Astrocyte of the spinal cord (primary cell): ENCODE measurements around the gene BTBD6.

Experiments
- DNase-seq: peaks from one replicate; pipeline ENCODE4 v3.0.0; 2011; ENCODE audit warnings: low read depth, low spot score
- H3K4me3 ChIP-seq: 2 replicates; pipeline ENCODE4 v1.5.1; 2011; ENCODE audit warnings: low read depth, mild to moderate bottlenecking, low read length, moderate library complexity
- in situ Hi-C: cut with HindIII; loops from 2 replicates; pipeline ENCODE4 v1.10.0; 2017; ENCODE audit warnings: low sequenced_read_pairs
- TF ChIP-seq, protein P1 (sequence below): IDR thresholded peaks from 2 replicates; pipeline ENCODE4 v1.5.1; 2012; ENCODE audit warnings: low read depth, mild to moderate bottlenecking, low read length, inconsistent platforms

Gene BTBD6

GRCh38 chr14:105252552-105253328, 4.4 kb downstream of the BTBD6 start:
- no peak for DNase-seq
- in situ Hi-C loops, result no loop called here
- TF ChIP-seq, protein P1, sequence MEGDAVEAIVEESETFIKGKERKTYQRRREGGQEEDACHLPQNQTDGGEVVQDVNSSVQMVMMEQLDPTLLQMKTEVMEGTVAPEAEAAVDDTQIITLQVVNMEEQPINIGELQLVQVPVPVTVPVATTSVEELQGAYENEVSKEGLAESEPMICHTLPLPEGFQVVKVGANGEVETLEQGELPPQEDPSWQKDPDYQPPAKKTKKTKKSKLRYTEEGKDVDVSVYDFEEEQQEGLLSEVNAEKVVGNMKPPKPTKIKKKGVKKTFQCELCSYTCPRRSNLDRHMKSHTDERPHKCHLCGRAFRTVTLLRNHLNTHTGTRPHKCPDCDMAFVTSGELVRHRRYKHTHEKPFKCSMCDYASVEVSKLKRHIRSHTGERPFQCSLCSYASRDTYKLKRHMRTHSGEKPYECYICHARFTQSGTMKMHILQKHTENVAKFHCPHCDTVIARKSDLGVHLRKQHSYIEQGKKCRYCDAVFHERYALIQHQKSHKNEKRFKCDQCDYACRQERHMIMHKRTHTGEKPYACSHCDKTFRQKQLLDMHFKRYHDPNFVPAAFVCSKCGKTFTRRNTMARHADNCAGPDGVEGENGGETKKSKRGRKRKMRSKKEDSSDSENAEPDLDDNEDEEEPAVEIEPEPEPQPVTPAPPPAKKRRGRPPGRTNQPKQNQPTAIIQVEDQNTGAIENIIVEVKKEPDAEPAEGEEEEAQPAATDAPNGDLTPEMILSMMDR, result no peak
- H3K4me3 ChIP-seq, result no peak overlapping the region

- TF ChIP-seq, protein P1, result no peak
- no peak overlapping the region for H3K4me3 ChIP-seq
- in situ Hi-C loops, result no loop called here
- DNase-seq, result no peak
Measured at GRCh38 chr14:105253329-105253682, 5.0 kb downstream of the BTBD6 start.

DNA sequence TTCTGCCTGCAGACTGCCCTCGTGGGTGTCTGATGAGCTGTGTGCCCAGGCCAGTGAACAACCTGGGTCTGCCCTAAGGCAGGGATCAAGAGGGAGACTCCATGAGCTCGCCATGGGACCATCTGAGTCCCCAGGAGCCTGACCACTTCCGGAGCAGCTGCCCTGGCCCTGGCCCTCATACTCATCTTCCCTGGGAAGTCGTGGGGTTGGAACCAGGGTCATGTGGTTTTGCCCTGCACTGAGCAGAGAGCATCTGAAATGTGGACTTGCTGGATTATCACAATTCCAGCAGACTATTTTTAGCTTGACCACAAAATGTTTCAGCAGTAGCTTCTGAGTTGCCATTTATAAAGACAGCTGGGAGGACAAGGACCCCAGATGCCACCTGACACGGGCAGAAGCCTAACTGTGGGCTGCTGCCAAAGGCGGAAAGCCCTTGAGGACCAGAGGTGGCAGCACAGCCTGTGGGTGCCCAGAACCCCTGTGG, 6.7 kb downstream of the BTBD6 start:
- TF ChIP-seq, protein P1, result no peak
- peak; percentile 23 for DNase-seq
- H3K4me3 ChIP-seq, result no peak overlapping the region
- in situ Hi-C loops, result no loop called here

GRCh38 chr14:105256292-105256960, 8.1 kb downstream of the BTBD6 start:
- DNase-seq, result no peak
- in situ Hi-C loops, result no loop called here
- TF ChIP-seq, protein P1, result no peak
- no peak overlapping the region for H3K4me3 ChIP-seq

GRCh38 chr14:105257464-105257863, 9.1 kb downstream of the BTBD6 start:
- TF ChIP-seq, protein P1, result no peak
- DNase-seq, result no peak
- no peak overlapping the region for H3K4me3 ChIP-seq
- in situ Hi-C loops, result no loop called here

DNA sequence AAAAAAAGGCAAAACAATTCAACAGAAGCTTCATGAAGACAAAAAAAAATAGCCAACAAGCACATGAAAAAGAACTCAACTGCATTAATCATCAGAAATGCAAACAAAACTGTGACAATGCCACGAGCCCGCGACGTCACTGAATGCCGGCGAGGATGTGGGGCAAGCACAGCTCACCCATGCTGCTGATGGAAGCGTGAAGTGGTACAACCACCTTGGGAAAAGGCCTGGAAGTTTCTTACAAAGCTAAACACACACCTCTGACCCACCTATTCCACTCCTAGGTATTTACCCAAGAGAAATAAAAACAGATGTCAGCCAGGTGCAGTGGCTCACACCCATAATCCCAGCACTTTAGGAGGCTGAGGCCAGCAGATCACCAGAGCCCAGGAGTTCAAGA, 10.5 kb downstream of the BTBD6 start:
- DNase-seq, result peak; percentile 14

More for the DNA sequence above, 10.5 kb downstream of the BTBD6 start:
- in situ Hi-C loops, result no loop called here
- no peak overlapping the region for H3K4me3 ChIP-seq
- TF ChIP-seq, protein P1, result no peak
